A549 (cell line): ENCODE measurements around the gene B9D1. TPM values are rescaled to one million over a fixed set of nuclear protein-coding genes. Genes with fewer than 3 reads are reported as not detected.

ENCODE experiments used
- ATAC-seq, 2 experiments: fragments of 200-7000 bp in 1 of 2; fragments of >200 bp in 1 of 2; cut with Nextera tagmentation in 1 of 2; cut with Tn5 transposase in 1 of 2; 3 replicates each; pipeline versions ENCODE4 v1.8.0 to v1.9.1; 2018 to 2020; ENCODE audit warnings: mild to moderate bottlenecking in 1 of 2, moderate library complexity in 1 of 2
- CTCF ChIA-PET: fragments of 300-600 bp; sonication (Branson Sonifier 250); formaldehyde crosslinking; extraction: SDS; loops from one replicate; lab custom pipeline; 2021; ENCODE audit warnings: antibody characterized with exemption, inconsistent platforms; lab: Yijun Ruan, JAX
- POLR2A ChIA-PET: fragments of 350-600 bp; formaldehyde crosslinking; extraction: SDS; loops from one replicate; lab custom pipeline; 2021; ENCODE audit warnings: antibody characterized with exemption, inconsistent platforms; lab: Yijun Ruan, JAX
- DNase-seq, 2 experiments: peaks; one replicate each; pipeline versions ENCODE4 v3.0.0 to v3.0.0-alpha.2; 2011 to 2016; ENCODE audit warnings: low read depth in 1 of 2, low spot score in 1 of 2
- FAIRE-seq: peaks from 2 replicates; lab custom pipeline; 2011; peaks lifted over from hg19 to GRCh38; lab: Jason Lieb, UNC
- H3K27ac ChIP-seq, 2 experiments: fragments of >200 bp; sonication (Bioruptor Twin); formaldehyde crosslinking; 3 replicates each; pipeline ENCODE4 v1.5.1; 2016 to 2017
- H3K4me1 ChIP-seq: fragments of >200 bp; sonication (Bioruptor Twin); formaldehyde crosslinking; 3 replicates; pipeline ENCODE4 v1.6.1; 2016
- H3K4me2 ChIP-seq: fragments of >200 bp; sonication (Bioruptor Twin); formaldehyde crosslinking; 3 replicates; pipeline ENCODE4 v1.6.1; 2016
- H3K4me3 ChIP-seq: fragments of >200 bp; sonication (Bioruptor Twin); formaldehyde crosslinking; 3 replicates; pipeline ENCODE4 v1.5.1; 2016
- H3K9me3 ChIP-seq: fragments of >200 bp; sonication (Bioruptor Twin); formaldehyde crosslinking; 3 replicates; pipeline ENCODE4 v1.6.1; 2016
- BHLHE40 ChIP-seq: IDR thresholded peaks from 2 replicates; pipeline ENCODE4 v1.6.1; 2012; ENCODE audit warnings: low read depth, low read length, inconsistent platforms
- CBX8 ChIP-seq: fragments of 200-600 bp; sonication (generic); IDR thresholded peaks from 2 replicates; pipeline ENCODE4 v1.6.1; 2016
- EHF ChIP-seq: fragments of 250-450 bp; sonication (Bioruptor Pico); IDR thresholded peaks from 2 replicates; pipeline ENCODE4 v1.5.0; 2020; ENCODE audit warnings: mild to moderate bottlenecking
- EHMT2 ChIP-seq: fragments of 200-600 bp; sonication (generic); IDR thresholded peaks from 2 replicates; pipeline ENCODE4 v1.6.1; 2016; ENCODE audit warnings: antibody characterized with exemption, low read depth, mild to moderate bottlenecking, moderate library complexity
- EP300 ChIP-seq, 2 experiments: fragments of >200 bp; sonication (Bioruptor Twin); formaldehyde crosslinking; IDR thresholded peaks; 2 replicates in 1 of 2; 3 replicates in 1 of 2; pipeline ENCODE4 v1.6.1; 2016 to 2017
- ESRRA ChIP-seq: fragments of 150-350 bp; IDR thresholded peaks from 2 replicates; pipeline ENCODE4 v1.6.1; 2014; ENCODE audit warnings: mild to moderate bottlenecking, low read length, borderline replicate concordance
- JUN ChIP-seq, 2 experiments: fragments of >200 bp; sonication (Bioruptor Twin); formaldehyde crosslinking; IDR thresholded peaks; 2 replicates in 1 of 2; 3 replicates in 1 of 2; pipeline ENCODE4 v1.6.1; 2016 to 2017
- MAFK ChIP-seq: fragments of 450-650 bp; IDR thresholded peaks from 2 replicates; pipeline ENCODE4 v1.6.1; 2014; ENCODE audit not compliant: partially characterized antibody
- NPAS2 ChIP-seq: fragments of 250-450 bp; sonication (Bioruptor Pico); IDR thresholded peaks from 2 replicates; pipeline ENCODE4 v1.8.0; 2022; ENCODE audit warnings: mild to moderate bottlenecking, moderate library complexity, borderline replicate concordance
- SMC3 ChIP-seq: fragments of >200 bp; sonication (Bioruptor Twin); formaldehyde crosslinking; IDR thresholded peaks from 3 replicates; pipeline ENCODE4 v1.6.1; 2018; ENCODE audit warnings: inconsistent platforms
- SREBF2 ChIP-seq: fragments of 450-650 bp; IDR thresholded peaks from 2 replicates; pipeline ENCODE4 v1.6.1; 2014; ENCODE audit warnings: mild to moderate bottlenecking, moderate library complexity
- ZNF302 ChIP-seq: fragments of 250-450 bp; sonication (Bioruptor Pico); IDR thresholded peaks from 2 replicates; pipeline ENCODE4 v1.9.0; 2021; ENCODE audit warnings: inconsistent platforms, mild to moderate bottlenecking, moderate library complexity
- ZSCAN20 ChIP-seq: fragments of 250-450 bp; sonication (Bioruptor Pico); IDR thresholded peaks from 2 replicates; pipeline ENCODE4 v1.8.0; 2022; ENCODE audit warnings: mild to moderate bottlenecking, moderate library complexity
- WGBS: methylation state at CpG from one replicate; pipeline ENCODE4 v1.1.6; 2017; ENCODE audit errors: missing lambda C conversion rate; 5-methylcytosine and 5-hydroxymethylcytosine counted together
- polyA plus RNA-seq, 4 experiments: library from polyadenylated mRNA; depleted of rRNA in 3 of 4; stranded (reverse); fragments of >200 nt; fragmentation: RNase III in 1 of 4; extraction: RNeasy Plus Mini Kit Qiagen cat#74134 plus additional on column Dnase treatment in 1 of 4; gene quantifications; 2 replicates in 3 of 4; 3 replicates in 1 of 4; pipeline ENCODE4 v1.2.3, GENCODE V29; 2011 to 2017
- TF ChIP-seq, protein P1 (sequence below): IDR thresholded peaks from 2 replicates; pipeline ENCODE4 v1.6.1; 2012
- TF ChIP-seq, protein P2 (sequence below): fragments of >200 bp; sonication (Bioruptor Twin); formaldehyde crosslinking; IDR thresholded peaks from 3 replicates; pipeline ENCODE4 v1.5.1; 2016
- TF ChIP-seq, protein P3 (sequence below): fragments of 200-600 bp; sonication (generic); IDR thresholded peaks from 2 replicates; pipeline ENCODE4 v1.6.1; 2016; ENCODE audit warnings: antibody characterized with exemption, mild to moderate bottlenecking, moderate library complexity
- TF ChIP-seq, protein P4 (sequence below): fragments of 450-650 bp; IDR thresholded peaks from 2 replicates; pipeline ENCODE4 v1.6.1; 2014; ENCODE audit warnings: antibody characterized with exemption

Gene B9D1
- polyA plus RNA-seq, 2 of the 4 experiments (the other 2 are of a cell fraction), result 48.2 to 60.6 TPM

DNA sequence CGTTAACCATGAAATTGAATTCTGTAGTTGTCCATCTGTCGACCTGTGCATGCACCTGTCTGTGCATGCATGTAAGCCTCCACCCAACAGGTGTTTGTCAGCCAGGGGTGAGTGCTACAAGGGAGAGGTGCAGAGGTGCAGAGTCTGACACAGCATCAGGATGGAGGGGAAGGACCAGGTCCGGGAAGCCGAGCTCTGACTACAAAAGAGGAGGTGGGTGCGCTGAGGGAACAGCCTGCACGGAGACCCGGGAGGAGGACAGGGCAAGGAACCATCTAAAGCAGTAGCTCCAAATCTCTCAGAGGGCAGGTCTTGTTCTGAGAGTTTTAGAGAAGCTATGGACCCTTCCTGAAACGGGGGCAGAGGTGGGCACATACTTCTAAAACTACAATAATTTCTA is 54.1 kb downstream of the B9D1 start (continued):
- TF ChIP-seq JUN (IDR thresholded peaks at IDR 0.05) (no peak), SMC3 (no peak)

DNA sequence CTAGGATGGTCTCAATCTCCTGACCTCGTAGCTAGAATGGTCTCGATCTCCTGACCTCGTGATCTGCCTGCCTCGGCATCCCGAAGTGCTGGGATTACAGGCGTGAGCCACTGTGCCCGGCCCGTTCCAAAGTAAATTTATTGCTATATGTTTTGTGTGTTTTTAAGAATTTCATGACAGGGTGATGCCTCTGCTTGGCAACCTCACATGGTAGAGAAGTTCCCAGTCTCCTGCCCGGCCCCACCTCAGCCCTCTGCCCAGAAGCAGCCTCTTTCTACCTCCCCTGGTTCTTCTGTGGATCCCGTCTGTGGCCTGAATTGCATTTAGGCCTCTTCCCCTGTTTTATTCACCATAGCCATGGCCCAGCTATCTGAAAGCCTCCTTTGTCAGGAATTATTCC is 55.0 kb downstream of the B9D1 start:
- POLR2A ChIA-PET, result no interaction called here

More for the DNA sequence above, 55.0 kb downstream of the B9D1 start:
- TF ChIP-seq, protein P1, sequence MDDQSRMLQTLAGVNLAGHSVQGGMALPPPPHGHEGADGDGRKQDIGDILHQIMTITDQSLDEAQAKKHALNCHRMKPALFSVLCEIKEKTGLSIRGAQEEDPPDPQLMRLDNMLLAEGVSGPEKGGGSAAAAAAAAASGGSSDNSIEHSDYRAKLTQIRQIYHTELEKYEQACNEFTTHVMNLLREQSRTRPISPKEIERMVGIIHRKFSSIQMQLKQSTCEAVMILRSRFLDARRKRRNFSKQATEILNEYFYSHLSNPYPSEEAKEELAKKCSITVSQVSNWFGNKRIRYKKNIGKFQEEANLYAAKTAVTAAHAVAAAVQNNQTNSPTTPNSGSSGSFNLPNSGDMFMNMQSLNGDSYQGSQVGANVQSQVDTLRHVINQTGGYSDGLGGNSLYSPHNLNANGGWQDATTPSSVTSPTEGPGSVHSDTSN, result no peak
- TF ChIP-seq EP300 (IDR thresholded peaks at IDR 0.05), result no peak
- no peak for TF ChIP-seq EHF
- no peak for TF ChIP-seq MAFK
- TF ChIP-seq EHMT2, result no peak
- no peak for TF ChIP-seq ZNF302 (CRISPR knock-in tag)
- TF ChIP-seq CBX8, result no peak
- no peak for TF ChIP-seq NPAS2
- no peak for TF ChIP-seq ESRRA
- TF ChIP-seq BHLHE40, result no peak
- TF ChIP-seq, protein P2, sequence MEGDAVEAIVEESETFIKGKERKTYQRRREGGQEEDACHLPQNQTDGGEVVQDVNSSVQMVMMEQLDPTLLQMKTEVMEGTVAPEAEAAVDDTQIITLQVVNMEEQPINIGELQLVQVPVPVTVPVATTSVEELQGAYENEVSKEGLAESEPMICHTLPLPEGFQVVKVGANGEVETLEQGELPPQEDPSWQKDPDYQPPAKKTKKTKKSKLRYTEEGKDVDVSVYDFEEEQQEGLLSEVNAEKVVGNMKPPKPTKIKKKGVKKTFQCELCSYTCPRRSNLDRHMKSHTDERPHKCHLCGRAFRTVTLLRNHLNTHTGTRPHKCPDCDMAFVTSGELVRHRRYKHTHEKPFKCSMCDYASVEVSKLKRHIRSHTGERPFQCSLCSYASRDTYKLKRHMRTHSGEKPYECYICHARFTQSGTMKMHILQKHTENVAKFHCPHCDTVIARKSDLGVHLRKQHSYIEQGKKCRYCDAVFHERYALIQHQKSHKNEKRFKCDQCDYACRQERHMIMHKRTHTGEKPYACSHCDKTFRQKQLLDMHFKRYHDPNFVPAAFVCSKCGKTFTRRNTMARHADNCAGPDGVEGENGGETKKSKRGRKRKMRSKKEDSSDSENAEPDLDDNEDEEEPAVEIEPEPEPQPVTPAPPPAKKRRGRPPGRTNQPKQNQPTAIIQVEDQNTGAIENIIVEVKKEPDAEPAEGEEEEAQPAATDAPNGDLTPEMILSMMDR, result no peak
- TF ChIP-seq SREBF2, result no peak
- no peak for TF ChIP-seq ZSCAN20 (CRISPR knock-in tag)
- TF ChIP-seq, protein P3, sequence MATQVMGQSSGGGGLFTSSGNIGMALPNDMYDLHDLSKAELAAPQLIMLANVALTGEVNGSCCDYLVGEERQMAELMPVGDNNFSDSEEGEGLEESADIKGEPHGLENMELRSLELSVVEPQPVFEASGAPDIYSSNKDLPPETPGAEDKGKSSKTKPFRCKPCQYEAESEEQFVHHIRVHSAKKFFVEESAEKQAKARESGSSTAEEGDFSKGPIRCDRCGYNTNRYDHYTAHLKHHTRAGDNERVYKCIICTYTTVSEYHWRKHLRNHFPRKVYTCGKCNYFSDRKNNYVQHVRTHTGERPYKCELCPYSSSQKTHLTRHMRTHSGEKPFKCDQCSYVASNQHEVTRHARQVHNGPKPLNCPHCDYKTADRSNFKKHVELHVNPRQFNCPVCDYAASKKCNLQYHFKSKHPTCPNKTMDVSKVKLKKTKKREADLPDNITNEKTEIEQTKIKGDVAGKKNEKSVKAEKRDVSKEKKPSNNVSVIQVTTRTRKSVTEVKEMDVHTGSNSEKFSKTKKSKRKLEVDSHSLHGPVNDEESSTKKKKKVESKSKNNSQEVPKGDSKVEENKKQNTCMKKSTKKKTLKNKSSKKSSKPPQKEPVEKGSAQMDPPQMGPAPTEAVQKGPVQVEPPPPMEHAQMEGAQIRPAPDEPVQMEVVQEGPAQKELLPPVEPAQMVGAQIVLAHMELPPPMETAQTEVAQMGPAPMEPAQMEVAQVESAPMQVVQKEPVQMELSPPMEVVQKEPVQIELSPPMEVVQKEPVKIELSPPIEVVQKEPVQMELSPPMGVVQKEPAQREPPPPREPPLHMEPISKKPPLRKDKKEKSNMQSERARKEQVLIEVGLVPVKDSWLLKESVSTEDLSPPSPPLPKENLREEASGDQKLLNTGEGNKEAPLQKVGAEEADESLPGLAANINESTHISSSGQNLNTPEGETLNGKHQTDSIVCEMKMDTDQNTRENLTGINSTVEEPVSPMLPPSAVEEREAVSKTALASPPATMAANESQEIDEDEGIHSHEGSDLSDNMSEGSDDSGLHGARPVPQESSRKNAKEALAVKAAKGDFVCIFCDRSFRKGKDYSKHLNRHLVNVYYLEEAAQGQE, result no peak
- TF ChIP-seq, protein P4, sequence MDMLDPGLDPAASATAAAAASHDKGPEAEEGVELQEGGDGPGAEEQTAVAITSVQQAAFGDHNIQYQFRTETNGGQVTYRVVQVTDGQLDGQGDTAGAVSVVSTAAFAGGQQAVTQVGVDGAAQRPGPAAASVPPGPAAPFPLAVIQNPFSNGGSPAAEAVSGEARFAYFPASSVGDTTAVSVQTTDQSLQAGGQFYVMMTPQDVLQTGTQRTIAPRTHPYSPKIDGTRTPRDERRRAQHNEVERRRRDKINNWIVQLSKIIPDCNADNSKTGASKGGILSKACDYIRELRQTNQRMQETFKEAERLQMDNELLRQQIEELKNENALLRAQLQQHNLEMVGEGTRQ, result no peak
- Histone ChIP-seq H3K9me3 (no peaks in the 10 kb centered on the region), H3K27ac (no peak overlapping the region), H3K4me3 (no peak overlapping the region), H3K4me2 (no peak overlapping the region), H3K4me1 (no peaks in the 10 kb centered on the region)
- FAIRE-seq, result no peak
- 95% methylated on average over 10 of the region's 10 CpGs for WGBS
- CTCF ChIA-PET, result interaction anchor here (1.1 to 7.9 kb wide), 5 partner anchors 9 to 68 kb away, joined by 3 to 62 read pairs (median 5); no protein-coding TSS in a partner anchor
- DNase-seq, result no peak
- no peak for ATAC-seq
